HG02943 (cell line): ENCODE measurements around the gene LYSET.
A peak's percentile ranks its signal among the peaks of the same experiment; 100 is the strongest.
"Not testable (repeated sequence)": the region's sequence is repeated elsewhere in the genome, so short reads cannot be mapped to it uniquely, and the experiment has no call there.

ENCODE experiments used
- ATAC-seq: cut with Tn5 transposase; IDR thresholded peaks from one replicate; pipeline ENCODE4 v1.9.1; 2021; ENCODE audit warnings: mild to moderate bottlenecking, low read depth, moderate library complexity; ENCODE audit not compliant: unreplicated experiment

Gene LYSET

DNA sequence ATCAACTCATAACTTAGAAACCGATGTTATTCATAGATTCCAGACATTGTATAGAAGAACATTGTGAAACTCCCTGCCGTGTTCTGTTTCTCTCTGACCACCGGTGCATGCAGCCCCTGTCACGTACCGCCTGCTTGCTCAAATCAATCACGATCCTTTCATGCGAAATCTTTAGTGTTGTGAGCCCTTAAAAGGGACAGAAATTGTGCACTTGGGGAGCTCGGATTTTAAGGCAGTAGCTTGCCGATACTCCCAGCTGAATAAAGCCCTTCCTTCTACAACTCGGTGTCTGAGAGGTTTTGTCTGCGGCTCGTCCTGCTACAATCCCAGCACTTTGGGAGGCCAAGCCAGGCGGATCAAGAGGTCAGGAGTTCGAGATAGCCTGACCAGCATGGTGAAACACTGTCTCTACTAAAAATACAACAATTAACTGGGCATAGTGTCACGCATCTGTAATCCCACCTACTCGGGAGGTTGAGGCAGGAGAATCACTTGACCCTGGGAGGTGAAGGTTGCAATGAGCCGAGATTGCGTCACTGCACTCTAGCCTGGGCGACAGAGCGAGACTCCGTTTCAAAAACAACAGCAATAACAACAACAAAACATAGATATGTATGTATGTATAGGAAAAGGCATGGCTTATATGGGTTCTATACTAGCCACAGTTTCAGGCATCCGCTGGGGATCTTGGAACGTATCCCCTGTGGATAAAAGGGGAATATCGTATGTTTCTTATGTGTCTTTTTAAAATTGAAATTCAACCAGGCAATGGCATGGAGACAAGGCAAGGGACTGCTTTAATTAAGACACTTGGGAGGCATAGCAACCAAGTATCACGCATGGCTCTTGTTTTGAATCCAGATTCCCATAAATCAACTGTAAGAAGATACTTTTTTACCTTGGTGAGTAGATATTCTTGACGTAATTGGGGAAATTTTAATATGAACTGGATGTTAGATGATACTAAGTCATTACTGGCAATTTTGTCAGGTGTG, 19.5 kb upstream of the LYSET start:
- not testable (repeated sequence) for ATAC-seq

DNA sequence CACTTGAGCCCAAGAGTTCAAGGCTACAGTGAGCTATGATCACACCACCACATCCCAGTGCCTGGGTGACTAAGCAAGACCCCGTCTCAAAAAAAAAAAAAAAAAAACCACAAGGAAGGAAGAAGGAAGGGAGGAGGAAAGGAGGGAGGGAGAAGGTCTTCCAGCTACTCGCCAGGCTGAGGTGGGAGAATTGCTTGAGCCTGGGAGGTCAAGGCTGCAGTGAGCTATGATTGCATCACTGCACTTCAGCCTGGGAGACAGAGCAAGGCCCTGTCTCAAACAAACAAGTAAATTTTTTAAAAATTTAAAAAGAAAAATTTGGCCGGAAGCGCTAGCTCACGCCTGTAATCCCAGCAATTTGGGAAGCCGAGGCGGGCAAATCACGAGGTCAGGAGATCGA, 16.5 kb upstream of the LYSET start:
- not testable (repeated sequence) for ATAC-seq

DNA sequence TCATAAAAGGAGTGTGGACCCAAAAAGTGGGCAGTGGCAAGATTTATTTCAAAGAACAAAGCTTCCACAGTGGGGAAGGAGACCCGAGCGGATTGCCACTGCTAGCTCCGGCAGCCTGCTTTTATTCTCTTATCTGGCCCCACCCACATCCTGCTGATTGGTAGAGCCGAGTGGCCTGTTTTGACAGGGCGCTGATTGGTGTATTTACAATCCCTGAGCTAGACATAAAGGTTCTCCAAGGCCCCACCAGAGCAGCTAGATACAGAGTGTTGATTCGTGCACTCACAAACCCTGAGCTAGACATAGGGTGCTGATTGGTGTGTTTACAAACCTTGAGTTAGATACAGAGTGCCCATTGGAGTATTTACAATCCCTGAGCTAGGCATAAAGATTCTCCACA, 15.5 kb upstream of the LYSET start:
- not testable (repeated sequence) for ATAC-seq

DNA sequence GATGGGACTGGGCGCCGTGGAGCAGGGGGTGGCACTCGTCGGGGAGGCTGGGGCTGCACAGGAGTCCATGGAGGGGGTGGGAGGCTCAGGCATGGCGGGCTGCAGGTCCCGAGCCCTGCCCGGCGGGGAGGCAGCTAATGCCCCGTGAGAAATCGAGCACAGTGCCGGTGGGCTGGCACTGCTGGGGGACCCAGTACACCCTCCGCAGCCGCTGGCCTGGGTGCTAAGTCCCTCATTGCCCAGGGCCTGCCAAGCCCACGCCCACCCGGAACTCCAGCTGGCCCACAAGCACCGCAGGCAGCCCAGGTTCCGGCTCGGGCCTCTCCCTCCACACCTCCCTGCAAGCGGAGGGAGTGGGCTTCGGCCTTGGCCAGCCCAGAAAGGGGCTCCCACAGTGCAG, 15.0 kb upstream of the LYSET start:
- not testable (repeated sequence) for ATAC-seq

DNA sequence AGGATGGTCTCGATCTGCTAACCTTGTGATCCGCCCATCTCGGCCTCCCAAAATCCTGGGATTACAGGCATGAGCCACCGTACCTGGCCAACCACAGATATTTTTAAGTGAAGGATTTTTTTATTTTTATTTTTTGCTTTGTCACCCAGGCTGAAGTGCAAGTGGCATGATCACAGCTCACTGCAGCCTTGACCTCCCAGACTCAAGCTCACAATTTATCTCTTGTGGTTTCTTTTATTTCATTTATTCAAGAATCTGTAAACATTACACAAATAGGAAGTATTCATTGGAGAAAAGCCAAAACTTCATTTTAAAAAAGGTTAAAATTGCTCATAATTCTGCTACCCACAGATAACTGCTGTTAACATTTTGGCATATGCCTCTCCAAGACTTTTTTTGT, 13.7 kb upstream of the LYSET start:
- no peak for ATAC-seq

DNA sequence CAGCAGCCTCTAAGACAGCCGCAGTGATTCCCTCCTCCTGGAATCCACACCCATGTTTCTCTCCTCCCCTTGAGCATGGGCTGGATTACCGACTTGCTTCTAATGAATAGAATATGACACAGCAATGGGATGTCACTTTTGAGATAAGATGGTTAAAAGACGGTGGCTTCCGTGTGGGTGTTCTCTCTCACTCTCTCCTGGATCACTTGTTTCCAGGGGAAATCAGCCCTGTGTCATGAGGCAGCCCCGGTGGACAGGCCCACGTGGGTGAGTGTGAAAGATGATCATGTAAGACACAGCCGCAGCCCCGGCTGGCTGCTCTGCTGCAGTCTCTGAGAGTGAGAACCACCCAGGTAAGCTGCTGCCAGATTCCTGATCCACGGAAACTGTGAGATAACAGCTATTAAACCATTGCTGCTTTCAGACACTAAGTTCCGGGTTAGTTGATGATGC, 11.1 kb upstream of the LYSET start:
- ATAC-seq: no peak

DNA sequence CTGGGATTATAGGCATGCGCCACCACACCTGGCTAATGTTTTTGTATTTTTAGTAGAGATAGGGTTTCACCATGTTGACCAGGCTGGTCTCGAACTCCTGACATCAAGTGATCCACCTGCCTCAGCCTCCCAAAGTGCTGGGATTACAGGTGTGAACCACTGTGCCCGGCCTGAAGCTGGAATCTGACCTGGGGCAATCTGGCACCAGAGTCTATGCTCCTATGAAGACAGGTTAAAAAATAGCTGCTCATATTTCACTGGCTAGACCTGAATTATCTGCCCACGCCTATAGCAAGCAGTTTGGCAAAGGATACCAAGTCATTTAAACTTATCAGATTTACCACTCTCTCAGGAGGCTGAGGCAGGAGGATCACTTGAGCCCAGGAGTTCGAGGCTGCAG, 10.4 kb upstream of the LYSET start:
- not testable (repeated sequence) for ATAC-seq

DNA sequence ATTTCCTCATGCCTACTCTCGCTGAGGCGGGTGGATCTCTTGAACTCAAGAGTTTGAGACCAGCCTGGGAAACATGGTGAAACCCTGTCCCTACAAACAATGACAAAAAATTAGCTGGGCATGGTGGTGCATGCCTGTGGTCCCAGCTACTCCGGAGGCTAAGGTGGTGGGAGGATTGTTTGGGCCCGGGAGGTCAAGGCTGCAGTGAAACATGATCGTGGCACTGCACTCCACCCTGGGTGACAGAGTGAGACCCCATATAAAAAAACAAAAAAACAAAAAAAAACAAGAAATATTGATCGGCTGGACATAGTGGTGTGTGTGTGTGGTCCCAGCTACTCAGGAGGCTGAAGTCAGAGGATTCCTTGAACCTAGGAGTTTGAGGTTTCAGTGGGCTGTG, 9.6 kb upstream of the LYSET start:
- no peak for ATAC-seq

DNA sequence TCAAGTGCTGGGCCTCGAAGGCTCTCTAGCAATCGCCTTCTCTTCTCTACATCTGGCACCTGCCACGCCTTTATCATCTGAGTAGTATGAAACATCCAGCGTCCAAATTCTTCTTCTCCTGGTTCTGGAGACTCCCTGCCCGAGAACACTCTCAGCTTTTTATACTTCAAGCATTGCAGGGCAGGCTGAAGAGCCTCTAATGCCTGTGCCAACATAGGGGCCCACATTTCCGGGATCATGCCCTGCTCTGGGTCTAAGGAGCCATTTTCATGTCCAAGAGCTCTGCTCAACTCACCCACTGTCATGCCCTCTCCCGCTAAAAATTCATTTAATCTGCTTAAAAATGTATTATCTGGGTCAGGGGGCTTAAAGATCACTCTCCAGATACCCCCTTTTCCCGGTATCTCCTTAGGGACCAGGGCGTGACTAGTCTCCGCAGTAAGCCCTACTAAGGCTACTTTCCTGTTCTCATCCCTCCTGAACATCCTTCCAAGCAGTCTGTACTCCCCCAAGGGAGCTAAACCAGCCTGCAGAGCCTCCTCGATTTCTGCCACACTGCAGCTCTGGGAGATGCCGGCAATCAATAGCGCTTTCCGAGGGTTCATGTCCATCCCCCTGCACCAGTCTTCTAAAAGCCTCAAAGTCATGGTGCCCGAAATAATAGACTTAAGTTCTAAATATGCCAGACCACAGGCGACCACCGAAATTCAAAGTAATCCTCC, 1.4 kb upstream of the LYSET start:
- no peak for ATAC-seq

DNA sequence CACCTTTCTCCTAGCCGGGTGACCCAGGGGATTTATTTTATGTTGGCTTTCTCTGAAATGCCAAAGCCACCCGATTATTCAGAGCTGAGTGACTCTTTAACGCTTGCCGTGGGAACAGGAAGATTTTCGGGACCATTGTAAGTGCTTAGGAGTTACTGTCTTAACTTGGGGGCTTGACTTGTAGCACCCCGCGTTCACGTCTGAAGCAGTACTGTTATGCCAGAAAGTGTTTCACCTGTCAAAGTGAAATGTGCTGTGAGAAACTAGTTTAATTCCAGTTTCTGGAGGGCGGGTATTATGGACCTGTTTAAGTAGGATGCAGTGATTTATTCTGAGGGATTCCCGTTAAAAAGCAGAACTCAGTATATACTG, 218 bp downstream of the LYSET start:
- no peak for ATAC-seq

DNA sequence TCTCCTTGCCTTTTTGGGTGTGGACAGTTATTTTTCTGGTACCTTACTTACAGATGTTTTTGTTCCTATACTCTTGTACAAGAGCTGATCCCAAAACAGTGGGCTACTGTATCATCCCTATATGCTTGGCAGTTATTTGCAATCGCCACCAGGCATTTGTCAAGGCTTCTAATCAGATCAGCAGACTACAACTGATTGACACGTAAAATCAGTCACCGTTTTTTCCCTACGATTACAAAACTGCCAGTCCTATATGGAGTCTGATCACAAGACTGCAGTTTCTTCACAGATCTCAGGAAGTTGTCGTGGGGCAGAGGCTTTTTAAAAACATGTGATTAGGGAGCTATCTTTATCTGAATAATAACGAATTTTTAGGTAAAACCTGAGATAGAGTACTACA, 1.3 kb downstream of the LYSET start:
- ATAC-seq: no peak

DNA sequence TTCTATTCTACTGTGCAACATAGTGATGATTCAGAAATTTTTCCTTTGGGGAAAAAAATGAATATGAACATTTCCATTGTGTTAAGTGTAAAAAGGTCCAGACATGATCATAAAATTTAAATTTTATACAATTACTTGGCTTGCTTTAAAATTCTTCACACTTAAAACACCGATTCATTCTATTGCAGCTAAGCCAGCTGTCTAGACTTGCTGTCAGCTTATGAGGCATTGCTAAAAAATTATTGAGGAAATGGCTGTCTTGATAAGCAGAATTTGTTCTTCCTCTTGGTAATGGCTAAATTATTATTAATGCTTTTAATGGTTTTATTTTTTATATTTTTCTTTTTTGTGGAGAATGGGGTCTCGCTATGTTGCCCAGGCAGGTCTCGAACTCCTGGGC, 1.8 kb downstream of the LYSET start:
- ATAC-seq: no peak

DNA sequence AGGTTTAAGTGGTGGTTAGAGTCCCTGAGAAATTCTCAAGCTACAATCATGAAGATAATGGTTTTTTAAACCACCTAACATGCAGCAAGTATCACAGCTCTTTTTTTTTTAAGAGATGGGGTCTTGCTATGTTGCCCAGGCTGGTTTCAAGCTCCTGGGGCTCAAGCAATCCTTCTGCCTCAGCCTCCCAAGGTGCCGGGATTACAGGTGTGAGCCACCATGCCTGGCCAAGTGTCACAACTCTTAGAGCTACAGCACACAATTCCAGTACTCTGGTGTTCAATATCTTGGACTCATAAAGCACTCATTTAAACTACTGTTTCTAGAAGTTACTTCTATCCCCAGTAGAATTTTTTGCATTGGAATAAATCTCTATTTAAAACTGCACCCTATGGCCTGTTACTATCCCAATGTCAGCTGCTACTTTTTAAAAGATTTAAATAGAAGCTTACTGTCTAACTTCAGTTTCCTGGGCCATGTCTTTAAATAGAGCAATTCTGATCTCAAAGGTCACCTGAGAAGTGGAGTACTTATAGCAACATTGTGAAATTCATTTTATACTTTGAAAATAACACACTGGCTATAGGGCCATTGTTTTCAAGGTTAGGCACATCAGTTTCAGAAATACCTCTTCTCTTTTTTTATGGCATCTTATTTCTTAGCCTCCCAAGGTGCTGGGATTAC, 10.3 kb downstream of the LYSET start:
- no peak for ATAC-seq

DNA sequence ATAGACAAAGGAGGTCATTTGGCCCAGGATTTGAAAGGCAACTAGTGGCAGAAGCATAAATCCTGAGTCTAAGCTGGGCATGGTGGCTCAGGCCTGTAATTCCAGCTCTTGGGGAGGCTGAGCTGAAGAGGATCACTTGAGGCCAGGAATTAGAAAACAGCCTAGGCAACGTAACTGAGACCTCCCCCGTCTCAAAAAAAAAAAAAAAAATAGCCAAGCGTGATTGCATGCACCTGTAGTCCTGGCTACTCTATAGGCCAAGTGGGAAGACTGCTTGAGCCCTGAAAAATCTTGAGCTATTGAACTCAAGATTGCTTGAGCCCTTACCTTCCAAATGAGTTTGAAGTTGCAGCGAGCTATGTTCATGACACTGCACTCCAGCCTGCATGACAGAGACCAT, 13.9 kb downstream of the LYSET start:
- ATAC-seq: no peak

DNA sequence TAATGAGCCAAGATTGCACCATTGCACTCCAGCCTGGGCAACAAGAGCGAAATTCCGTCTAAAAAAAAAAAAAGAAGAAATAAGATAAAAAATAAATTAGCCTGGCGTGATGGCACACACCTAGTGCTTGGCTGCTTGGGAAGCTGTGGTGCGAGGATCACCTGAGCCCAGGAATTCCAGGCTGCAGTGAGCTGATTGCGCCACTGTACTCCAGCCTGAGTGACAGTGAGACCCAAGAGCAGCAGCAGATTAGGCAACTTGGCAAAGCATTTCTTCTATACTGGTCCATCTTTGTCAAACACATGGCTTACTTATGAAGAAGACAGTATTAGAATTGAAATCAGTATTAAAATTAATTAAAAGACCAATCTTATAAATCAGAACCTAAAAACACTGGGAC, 15.4 kb downstream of the LYSET start:
- no peak for ATAC-seq

DNA sequence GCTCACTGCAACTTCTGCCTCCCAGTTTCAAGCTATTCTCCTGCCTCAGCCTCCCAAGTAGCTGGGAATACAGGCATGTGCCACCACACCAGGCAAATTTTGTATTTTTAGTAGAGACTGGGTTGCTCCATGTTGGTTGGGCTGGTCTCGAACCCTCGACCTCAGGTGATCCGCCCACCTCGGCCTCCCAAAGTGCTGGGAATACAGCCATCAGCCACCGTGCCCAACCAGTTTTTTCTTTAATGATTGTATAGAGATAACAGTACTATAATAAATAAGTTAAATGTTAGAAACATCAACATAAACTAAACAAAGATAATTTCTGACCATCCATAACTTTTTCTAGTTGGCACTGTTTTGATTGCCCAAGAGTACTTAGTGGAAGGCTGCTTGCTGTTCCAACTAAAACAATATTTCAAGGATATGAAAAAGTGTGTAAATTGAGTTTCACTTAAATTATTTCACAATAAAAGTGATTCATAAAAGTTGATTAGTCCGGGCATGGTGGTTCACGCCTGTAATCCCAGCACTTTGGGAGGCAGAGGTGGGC, 16.1 kb downstream of the LYSET start:
- ATAC-seq: no peak

DNA sequence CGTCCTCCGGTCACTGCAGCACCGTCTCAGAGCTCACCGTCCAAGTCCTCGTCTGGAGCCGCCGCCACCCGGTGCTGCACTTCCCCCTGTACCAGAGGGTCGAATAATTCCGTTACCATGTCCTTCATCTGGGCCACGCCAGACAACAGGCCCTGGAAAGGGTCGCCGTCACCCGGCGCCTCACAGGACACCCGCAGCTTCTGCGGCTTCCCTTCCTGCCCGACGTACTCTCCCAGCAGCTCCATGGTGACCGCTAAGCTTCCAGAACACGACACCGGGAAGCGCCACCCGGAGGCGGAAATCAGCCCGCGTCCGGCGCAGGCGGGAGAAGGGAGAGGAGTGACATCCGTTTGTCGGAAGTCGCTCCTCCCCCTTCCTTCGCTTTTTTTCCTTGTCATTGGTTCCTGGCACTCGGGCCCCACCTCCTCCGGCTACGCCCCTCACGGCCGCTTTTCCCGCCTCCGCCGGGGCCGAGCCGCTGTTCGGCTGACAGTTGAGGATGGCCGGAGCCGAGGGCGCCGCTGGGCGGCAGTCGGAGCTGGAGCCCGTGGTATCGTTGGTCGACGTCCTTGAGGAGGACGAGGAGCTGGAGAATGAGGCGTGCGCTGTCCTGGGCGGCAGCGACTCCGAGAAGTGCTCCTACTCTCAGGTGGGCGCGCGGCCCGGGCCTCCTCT, 21.8 kb downstream of the LYSET start, which contains the start of the genes GON7 and UBR7:
Gene GON7 (minus strand): TSS at position 273 of the 675 bp plus-strand sequence. CDS start 28 bp downstream, at position 245.
Gene UBR7 (plus strand): TSS at position 464 of the 675 bp plus-strand sequence. CDS start 36 bp downstream, at position 500.
- ATAC-seq: peak; percentile 78

DNA sequence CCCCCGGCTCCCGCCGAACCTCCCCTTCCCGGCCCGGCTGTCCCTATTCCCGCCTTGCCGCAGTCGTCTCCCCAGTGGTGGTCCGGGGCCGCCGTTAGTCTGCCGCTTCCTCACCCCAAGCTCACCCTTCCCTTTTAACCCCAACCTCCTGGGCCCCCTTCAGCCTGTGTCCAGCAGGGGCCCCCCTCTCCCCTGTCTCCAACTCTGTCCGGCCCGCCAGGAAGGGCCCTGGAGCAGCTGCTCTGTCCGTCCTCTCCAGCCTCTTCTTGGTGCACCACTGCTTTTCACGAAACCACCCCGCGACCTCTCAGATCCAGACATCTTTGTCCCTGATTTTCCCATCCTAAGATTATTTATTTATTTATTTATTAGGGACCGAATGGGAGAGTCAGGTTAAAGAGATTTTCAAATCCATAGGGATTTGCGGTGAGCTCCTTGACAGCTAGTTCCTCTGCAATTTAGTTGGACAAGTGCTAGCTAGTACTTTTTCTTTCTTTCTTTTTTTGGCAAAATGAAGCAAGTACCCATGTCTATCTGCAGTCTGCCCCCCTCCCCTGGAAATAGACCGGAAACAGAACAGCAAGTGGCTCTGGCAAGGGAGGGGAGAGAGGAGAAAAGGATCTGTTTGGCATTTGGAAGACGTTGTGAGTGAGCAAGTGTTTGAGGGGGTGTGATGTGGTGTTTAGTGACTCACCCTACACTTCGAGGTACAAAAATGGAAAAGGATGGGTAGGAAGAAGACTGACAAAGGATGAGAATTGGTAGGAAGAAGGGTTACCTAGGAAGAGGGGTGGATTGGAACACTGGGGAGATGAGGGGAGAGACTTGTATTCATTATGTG, 22.6 kb downstream of the LYSET start:
- peak; percentile 43 for ATAC-seq

DNA sequence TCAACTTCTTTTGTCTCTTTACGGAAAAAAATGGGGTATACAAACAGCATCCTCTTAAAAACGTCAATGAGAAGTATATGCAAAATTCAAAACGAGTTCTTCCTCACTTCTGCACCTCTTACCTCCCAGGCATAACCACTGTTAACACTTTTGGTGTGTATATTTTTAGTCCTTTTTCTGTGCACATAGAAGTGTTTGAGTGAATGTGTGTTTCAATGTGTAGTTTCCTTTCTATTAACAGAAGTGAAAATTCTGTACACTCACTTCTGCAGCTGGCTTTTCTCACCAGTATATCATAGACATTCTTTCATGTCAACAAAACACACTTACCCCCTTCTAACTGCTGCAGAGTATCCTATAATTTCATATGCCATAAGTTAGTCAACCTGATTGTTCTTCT, 27.3 kb downstream of the LYSET start:
- ATAC-seq: no peak
